ENCODE measurements around the gene RAB30.
A peak's percentile ranks its signal among the peaks of the same experiment; 100 is the strongest.
"Not testable (repeated sequence)": the region's sequence is repeated elsewhere in the genome, so short reads cannot be mapped to it uniquely, and the experiment has no call there.

The RAB30 gene

DNA sequence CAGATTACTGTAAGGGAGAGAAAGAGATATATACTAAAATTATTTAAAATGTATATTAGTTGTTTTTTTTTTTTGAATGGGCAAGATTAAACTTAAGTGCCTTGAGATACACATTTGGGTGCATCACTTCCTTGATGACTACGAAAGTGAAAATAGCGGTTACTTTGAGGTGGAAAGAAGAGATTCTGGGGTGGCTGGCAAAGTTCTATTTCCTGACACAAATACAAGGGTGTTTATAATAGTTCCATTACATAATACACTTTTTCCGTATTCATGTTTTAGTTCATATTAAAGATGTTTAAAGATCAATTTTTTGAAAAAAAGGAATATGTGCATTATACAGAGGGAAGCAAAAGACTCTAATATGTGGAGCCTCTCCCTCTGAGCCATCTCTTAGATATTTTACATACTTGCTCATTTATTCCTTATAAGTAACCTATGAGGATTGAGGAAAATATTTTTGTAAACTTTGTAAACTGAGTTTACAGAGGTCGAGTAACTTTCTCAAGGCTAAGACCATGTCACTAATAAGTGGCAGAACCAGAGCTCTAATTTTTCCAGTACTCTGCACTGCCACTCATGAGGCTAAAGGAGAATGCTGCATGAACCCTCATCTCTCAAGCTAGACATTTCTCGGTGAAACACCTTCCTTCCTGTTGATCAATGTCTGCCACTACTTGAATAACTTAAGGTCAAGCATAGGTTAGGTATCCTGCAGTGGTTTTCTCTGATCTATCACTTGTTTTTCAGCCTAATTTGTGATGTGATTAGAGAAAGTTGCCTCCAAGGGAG is 111.5 kb downstream of the RAB30 start:
- Histone ChIP-seq H3K9me3 (ENCODE audit: insufficient read depth, low read depth, low read length) (no peaks in the 10 kb centered on the region), H3K4me1 (ENCODE audit: insufficient read depth, low read length) (peaks cover 4% of the 10 kb centered on the region), H3K27me3 (ENCODE audit: insufficient read depth, low read length) (no peaks in the 10 kb centered on the region), H3K9ac (ENCODE audit: low read depth, low read length) (no peak overlapping the region), H3K27ac (ENCODE audit: low read depth, low read length) (no peak overlapping the region), H3K4me3 (ENCODE audit: low read length) (no peak overlapping the region), H3K36me3 (ENCODE audit: insufficient read depth, low read length) (no peaks in the 10 kb centered on the region)
- 94% methylated on average over 4 of the region's 5 CpGs for WGBS

DNA sequence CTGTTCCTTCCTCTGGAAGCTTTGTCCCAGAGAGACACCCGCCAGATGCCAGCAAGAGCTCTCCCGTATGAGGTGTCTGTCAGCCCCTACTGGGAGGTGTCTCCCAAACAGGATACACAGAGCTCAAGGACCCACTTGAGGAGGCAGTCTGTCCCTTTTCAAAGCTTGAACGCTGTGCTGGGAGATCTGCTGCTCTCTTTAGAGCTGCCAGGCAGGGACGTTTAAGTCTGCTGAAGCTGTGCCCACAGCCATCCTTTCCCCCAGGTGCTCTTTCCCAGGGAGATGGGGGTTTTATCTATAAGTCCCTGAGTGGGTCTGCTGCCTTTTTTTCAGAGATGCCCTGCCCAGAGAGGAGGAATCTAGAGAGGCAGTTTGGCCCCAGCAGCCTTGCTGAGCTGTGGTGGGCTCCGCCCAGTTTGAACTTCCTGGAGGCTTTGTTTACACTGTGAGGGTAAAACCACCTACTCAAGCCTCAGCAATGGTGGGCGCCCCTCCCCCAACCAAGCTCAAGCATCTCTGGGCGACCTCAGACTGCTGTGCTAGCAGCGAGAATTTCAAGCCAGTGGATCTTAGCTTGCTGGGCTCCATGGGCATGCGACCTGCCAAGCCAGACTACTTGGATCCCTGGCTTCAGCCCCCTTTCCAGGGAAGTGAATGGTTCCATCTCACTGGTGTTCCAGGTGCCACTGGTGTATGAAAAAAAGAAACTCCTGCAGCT is 115.8 kb downstream of the RAB30 start:
- WGBS, result 39% methylated on average over 9 of the region's 9 CpGs
- H3K4me3 ChIP-seq (ENCODE audit: low read length); H3K27ac ChIP-seq (ENCODE audit: low read depth, low read length); H3K9me3 ChIP-seq (ENCODE audit: insufficient read depth, low read depth, low read length); H3K36me3 ChIP-seq (ENCODE audit: insufficient read depth, low read length); H3K4me1 ChIP-seq (ENCODE audit: insufficient read depth, low read length); H3K27me3 ChIP-seq (ENCODE audit: insufficient read depth, low read length): not testable (repeated sequence)
- peak overlapping the region; percentile 13; the same call in 1 of the 2 replicates for H3K9ac ChIP-seq (ENCODE audit: low read depth, low read length)

DNA sequence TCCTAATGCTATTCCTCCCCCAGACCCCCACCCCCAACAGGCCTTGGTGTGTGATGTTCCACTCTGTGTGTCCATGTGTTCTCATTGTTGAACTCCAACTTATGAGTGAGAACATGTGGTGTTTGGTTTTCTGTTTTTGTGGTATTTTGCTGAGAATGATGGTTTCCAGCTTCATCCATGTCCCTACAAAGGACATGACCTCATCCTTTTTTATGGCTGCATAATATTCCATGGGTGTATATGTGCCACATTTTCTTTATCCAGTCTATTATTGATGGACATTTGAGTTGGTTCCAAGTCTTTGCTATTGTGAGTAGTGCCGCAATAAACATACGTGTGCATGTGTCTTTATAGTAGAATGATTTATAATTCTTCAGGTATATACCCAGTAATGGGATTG is 121.2 kb downstream of the RAB30 start:
- 91% methylated on average over 2 of the region's 2 CpGs for WGBS
- not testable (repeated sequence) for H3K9ac ChIP-seq (ENCODE audit: low read depth, low read length); H3K9me3 ChIP-seq (ENCODE audit: insufficient read depth, low read depth, low read length); H3K4me1 ChIP-seq (ENCODE audit: insufficient read depth, low read length); H3K36me3 ChIP-seq (ENCODE audit: insufficient read depth, low read length); H3K4me3 ChIP-seq (ENCODE audit: low read length); H3K27ac ChIP-seq (ENCODE audit: low read depth, low read length); H3K27me3 ChIP-seq (ENCODE audit: insufficient read depth, low read length)

DNA sequence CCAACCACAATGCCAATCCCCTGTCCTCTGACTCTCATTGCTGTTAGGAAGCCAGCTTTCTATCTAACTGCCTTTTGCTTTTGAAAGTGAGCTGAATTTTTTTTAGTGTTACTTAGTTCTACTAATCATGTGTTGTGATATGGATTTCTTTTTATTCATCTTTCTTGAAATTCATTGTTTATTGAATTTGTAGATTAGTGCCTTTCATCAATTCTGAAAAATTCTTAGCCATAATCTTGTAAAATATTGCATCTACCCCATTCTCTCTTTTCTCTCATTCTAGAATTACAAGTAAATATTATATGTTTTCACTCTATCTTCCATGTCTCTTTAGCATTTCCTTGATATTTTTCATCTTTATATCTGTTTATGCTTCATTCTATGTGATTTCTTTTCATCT is 122.3 kb downstream of the RAB30 start:
- Histone ChIP-seq H3K9ac (ENCODE audit: low read depth, low read length) (no peak overlapping the region), H3K4me1 (ENCODE audit: insufficient read depth, low read length) (no peaks in the 10 kb centered on the region), H3K27ac (ENCODE audit: low read depth, low read length) (no peak overlapping the region), H3K27me3 (ENCODE audit: insufficient read depth, low read length) (no peaks in the 10 kb centered on the region), H3K4me3 (ENCODE audit: low read length) (no peak overlapping the region), H3K9me3 (ENCODE audit: insufficient read depth, low read depth, low read length) (no peaks in the 10 kb centered on the region), H3K36me3 (ENCODE audit: insufficient read depth, low read length) (no peaks in the 10 kb centered on the region)

DNA sequence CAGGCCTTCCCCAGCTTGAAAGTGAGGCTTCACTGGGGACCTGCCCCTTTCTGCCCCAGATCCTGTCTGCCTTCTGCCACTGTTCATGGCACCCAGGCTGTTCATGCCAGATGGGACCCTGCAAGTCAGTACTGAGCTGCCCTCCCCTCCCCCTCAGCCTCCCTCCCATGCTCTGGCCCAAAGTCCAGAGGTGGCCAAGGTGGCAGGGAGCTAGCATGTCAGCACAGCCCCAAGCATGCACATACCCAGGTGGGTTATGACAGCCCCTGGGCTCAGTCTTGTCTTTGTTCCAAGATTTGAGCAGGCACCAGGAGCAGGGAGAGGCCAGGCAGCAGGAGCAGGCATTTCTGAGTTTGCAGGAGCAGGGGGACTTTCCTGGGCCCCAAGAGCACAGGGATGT is 126.0 kb downstream of the RAB30 start:
- Histone ChIP-seq H3K27me3 (ENCODE audit: insufficient read depth, low read length) (no peaks in the 10 kb centered on the region), H3K9ac (ENCODE audit: low read depth, low read length) (no peak overlapping the region), H3K4me1 (ENCODE audit: insufficient read depth, low read length) (no peaks in the 10 kb centered on the region), H3K4me3 (ENCODE audit: low read length) (no peak overlapping the region), H3K9me3 (ENCODE audit: insufficient read depth, low read depth, low read length) (no peaks in the 10 kb centered on the region), H3K36me3 (ENCODE audit: insufficient read depth, low read length) (no peaks in the 10 kb centered on the region), H3K27ac (ENCODE audit: low read depth, low read length) (no peak overlapping the region)

DNA sequence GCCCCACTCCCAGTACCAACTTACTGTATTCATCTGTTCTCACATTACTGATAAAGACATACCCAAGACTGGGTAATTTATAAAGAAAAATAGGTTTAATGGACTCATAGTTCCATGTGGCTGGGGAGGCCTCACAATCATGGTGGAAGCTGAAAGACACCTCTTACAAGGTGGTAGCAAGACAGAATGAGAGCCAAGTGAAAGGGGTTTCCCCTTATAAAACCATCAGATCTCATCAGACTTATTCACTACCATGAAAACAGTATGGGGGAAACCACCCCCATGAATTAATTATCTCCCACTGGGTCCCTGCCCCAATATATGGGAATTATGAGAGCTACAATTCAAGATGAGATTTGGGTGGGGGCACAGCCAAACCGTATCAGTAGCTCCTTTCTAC is 126.7 kb downstream of the RAB30 start:
- WGBS, result 90% methylated on average over 1 of the region's 1 CpG
- not testable (repeated sequence) for H3K4me1 ChIP-seq (ENCODE audit: insufficient read depth, low read length); H3K9ac ChIP-seq (ENCODE audit: low read depth, low read length); H3K27ac ChIP-seq (ENCODE audit: low read depth, low read length); H3K27me3 ChIP-seq (ENCODE audit: insufficient read depth, low read length); H3K9me3 ChIP-seq (ENCODE audit: insufficient read depth, low read depth, low read length); H3K4me3 ChIP-seq (ENCODE audit: low read length); H3K36me3 ChIP-seq (ENCODE audit: insufficient read depth, low read length)

DNA sequence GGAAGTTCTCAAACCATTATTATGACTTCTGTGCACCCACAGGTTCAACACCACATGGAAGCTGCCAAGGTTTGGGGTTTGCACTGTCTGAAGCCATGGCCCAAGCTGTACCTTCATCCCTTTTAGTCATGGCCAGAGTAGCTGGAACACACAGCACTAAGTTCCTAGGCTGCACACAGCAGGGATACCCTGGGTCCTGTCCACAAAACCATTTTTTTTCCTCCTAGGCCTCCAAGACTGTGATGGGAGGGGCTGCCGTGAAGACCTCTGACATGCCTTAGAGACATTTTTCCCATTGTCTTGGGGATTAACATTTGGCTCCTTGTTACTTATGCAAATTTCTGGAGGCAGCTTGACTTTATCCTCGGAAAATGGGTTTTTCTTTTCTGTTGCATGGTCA is 127.5 kb downstream of the RAB30 start:
- no peak overlapping the region for H3K4me3 ChIP-seq (ENCODE audit: low read length)
- H3K36me3 ChIP-seq (ENCODE audit: insufficient read depth, low read length), result no peaks in the 10 kb centered on the region
- H3K4me1 ChIP-seq (ENCODE audit: insufficient read depth, low read length), result no peaks in the 10 kb centered on the region
- no peak overlapping the region for H3K9ac ChIP-seq (ENCODE audit: low read depth, low read length)
- H3K27me3 ChIP-seq (ENCODE audit: insufficient read depth, low read length), result no peaks in the 10 kb centered on the region
- H3K27ac ChIP-seq (ENCODE audit: low read depth, low read length), result no peak overlapping the region
- no peaks in the 10 kb centered on the region for H3K9me3 ChIP-seq (ENCODE audit: insufficient read depth, low read depth, low read length)
- 77% methylated on average over 2 of the region's 2 CpGs for WGBS

DNA sequence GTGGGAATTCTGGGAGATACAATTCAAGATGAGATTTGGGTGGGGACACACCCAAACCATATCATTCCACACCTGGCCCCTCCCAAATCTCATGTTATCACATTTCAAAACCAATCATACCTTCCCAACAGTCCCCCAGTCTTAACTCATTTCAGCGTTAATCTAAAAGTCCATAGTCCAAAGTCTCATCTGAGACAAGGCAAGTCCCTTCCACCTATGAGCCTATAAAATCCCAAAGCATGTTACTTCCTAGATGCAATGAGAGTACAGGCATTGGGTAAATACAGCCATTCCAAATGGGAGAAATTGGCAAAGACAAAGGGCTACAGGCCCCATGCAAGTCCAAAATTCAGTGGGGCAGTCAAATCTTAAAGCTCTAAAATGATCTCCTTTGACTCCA is 128.3 kb downstream of the RAB30 start:
- not testable (repeated sequence) for H3K36me3 ChIP-seq (ENCODE audit: insufficient read depth, low read length); H3K4me3 ChIP-seq (ENCODE audit: low read length); H3K27me3 ChIP-seq (ENCODE audit: insufficient read depth, low read length); H3K9ac ChIP-seq (ENCODE audit: low read depth, low read length); H3K9me3 ChIP-seq (ENCODE audit: insufficient read depth, low read depth, low read length); H3K27ac ChIP-seq (ENCODE audit: low read depth, low read length); H3K4me1 ChIP-seq (ENCODE audit: insufficient read depth, low read length)
- 98% methylated on average over 1 of the region's 1 CpG for WGBS

DNA sequence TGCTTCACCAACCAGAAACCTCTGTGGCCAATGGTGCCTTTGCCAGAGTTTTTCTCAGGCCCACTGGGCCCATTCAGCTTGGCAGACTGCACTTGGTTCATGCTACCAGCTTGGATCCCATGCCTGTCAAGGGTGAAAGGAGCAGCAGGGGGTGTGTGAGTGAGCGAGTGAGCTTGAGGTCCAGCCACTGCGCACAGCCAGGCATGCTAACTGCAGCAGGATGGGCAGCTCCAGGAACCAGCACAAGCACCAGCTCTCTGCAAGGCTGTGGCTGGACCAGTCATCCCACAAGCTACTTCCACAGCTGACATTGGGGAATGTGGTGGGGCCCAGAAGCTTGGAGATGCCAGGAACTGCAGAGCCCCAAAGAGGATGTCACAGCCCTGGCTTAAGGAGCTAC is 129.3 kb downstream of the RAB30 start:
- no peak overlapping the region for H3K27ac ChIP-seq (ENCODE audit: low read depth, low read length)
- no peaks in the 10 kb centered on the region for H3K9me3 ChIP-seq (ENCODE audit: insufficient read depth, low read depth, low read length)
- no peak overlapping the region for H3K4me3 ChIP-seq (ENCODE audit: low read length)
- no peaks in the 10 kb centered on the region for H3K4me1 ChIP-seq (ENCODE audit: insufficient read depth, low read length)
- 95% methylated on average over 2 of the region's 2 CpGs for WGBS
- no peak overlapping the region for H3K9ac ChIP-seq (ENCODE audit: low read depth, low read length)
- no peaks in the 10 kb centered on the region for H3K36me3 ChIP-seq (ENCODE audit: insufficient read depth, low read length)
- H3K27me3 ChIP-seq (ENCODE audit: insufficient read depth, low read length), result no peaks in the 10 kb centered on the region

DNA sequence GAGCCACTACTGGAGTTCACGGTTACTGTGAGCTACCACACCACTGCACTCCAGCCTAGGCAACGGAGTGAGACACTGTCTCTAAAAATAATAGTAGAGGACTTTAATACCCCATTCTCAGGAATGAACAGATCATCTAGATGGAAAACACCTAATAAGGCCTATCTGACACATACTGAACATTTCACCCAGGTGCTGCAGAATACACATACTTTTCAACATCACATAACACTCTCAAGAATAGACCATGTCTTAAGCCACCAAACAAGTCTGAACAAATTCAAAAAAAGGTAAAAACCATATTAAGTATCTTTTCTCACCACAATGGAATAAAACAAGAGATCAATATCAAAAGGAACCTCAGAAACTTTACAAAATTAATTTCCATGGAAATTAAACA is 132.2 kb downstream of the RAB30 start:
- Histone ChIP-seq H3K9ac (ENCODE audit: low read depth, low read length) (no peak overlapping the region), H3K27ac (ENCODE audit: low read depth, low read length) (no peak overlapping the region), H3K36me3 (ENCODE audit: insufficient read depth, low read length) (peaks cover 8% of the 10 kb centered on the region), H3K9me3 (ENCODE audit: insufficient read depth, low read depth, low read length) (no peaks in the 10 kb centered on the region), H3K4me3 (ENCODE audit: low read length) (no peak overlapping the region), H3K4me1 (ENCODE audit: insufficient read depth, low read length) (no peaks in the 10 kb centered on the region), H3K27me3 (ENCODE audit: insufficient read depth, low read length) (no peaks in the 10 kb centered on the region)
- 96% methylated on average over 2 of the region's 2 CpGs for WGBS

DNA sequence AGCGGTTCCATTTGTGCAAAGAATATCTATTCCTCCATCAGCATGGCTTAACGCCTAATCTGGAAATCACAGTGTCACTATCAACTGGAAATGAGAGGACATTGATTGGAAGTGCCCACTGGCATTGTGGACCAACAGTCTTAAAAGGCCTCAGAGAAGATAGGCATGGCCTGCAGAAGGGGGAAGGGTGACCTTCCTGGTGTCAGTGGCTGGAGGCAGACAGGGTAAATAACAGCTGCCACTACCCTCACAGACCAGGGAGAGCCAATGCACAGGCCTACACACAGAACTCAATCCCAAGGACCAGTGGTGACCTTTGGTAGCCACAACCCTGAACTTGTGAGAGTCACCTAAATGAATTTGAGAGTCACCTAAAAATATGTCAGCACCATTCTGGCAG is 134.1 kb downstream of the RAB30 start:
- H3K9ac ChIP-seq (ENCODE audit: low read depth, low read length), result no peak overlapping the region
- WGBS, result 93% methylated on average over 2 of the region's 2 CpGs
- no peaks in the 10 kb centered on the region for H3K4me1 ChIP-seq (ENCODE audit: insufficient read depth, low read length)
- H3K27ac ChIP-seq (ENCODE audit: low read depth, low read length), result no peak overlapping the region
- H3K36me3 ChIP-seq (ENCODE audit: insufficient read depth, low read length), result peaks cover 27% of the 10 kb centered on the region
- no peaks in the 10 kb centered on the region for H3K27me3 ChIP-seq (ENCODE audit: insufficient read depth, low read length)
- H3K9me3 ChIP-seq (ENCODE audit: insufficient read depth, low read depth, low read length), result no peaks in the 10 kb centered on the region
- H3K4me3 ChIP-seq (ENCODE audit: low read length), result no peak overlapping the region

DNA sequence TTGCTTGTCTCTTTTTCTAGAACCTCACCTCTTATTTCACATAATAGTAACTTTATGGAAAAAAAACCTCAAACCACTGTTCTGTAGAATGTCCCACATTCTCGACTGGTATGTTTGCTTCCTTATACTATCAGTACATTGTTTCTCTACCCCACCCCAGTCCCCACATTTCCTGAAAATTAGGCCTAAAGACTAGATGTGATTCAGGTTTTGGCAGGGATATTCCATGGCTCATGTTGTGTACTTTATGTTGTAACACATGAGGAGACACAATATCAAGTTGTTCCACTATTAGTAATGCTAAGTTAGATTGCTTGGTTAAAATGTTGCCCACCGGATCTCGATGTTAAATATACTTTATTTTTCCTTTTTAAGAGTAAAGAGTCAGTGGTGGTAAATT is 135.4 kb downstream of the RAB30 start:
- H3K27ac ChIP-seq (ENCODE audit: low read depth, low read length), result no peak overlapping the region
- no peaks in the 10 kb centered on the region for H3K27me3 ChIP-seq (ENCODE audit: insufficient read depth, low read length)
- no peak overlapping the region for H3K9ac ChIP-seq (ENCODE audit: low read depth, low read length)
- H3K4me1 ChIP-seq (ENCODE audit: insufficient read depth, low read length), result no peaks in the 10 kb centered on the region
- no peaks in the 10 kb centered on the region for H3K9me3 ChIP-seq (ENCODE audit: insufficient read depth, low read depth, low read length)
- 95% methylated on average over 1 of the region's 3 CpGs for WGBS
- no peak overlapping the region for H3K4me3 ChIP-seq (ENCODE audit: low read length)
- H3K36me3 ChIP-seq (ENCODE audit: insufficient read depth, low read length), result peaks cover 40% of the 10 kb centered on the region
